Upper lobe of right lung (tissue), 1 donor: Measurements from ENCODE around the gene CCDC171. TPM values are rescaled to one million over a fixed set of nuclear protein-coding genes. Genes with fewer than 3 reads are reported as not detected.

Experiments used
- ATAC-seq: fragments of 200-7000 bp; cut with Tn5 transposase; one replicate; pipeline ENCODE4 v1.9.1; 2020; ENCODE audit warnings: mild to moderate bottlenecking, moderate library complexity
- DNase-seq: peaks from one replicate; pipeline ENCODE4 v3.0.0-alpha.2; 2020
- H3K27ac ChIP-seq: fragments of 200-600 bp; one replicate; pipeline ENCODE4 v1.8.0; 2022
- H3K27me3 ChIP-seq: fragments of 200-600 bp; one replicate; pipeline ENCODE4 v1.8.0; 2022; ENCODE audit warnings: mild to moderate bottlenecking
- H3K36me3 ChIP-seq: fragments of 200-600 bp; one replicate; pipeline ENCODE4 v1.8.0; 2022
- H3K4me1 ChIP-seq: fragments of 200-600 bp; one replicate; pipeline ENCODE4 v1.8.0; 2022
- H3K4me3 ChIP-seq: fragments of 200-600 bp; one replicate; pipeline ENCODE4 v1.8.0; 2022; ENCODE audit warnings: mild to moderate bottlenecking
- H3K9me3 ChIP-seq: fragments of 200-600 bp; one replicate; pipeline ENCODE4 v1.8.0; 2022
- CTCF ChIP-seq: fragments of 200-600 bp; IDR thresholded peaks from one replicate; pipeline ENCODE4 v1.8.0; 2022; ENCODE audit warnings: antibody characterized with exemption
- intact Hi-C: fragments of 100-400 bp; cut with DNase I; formaldehyde crosslinking; loops from one replicate; pipeline ENCODE4 v1.11.0; 2022
- total RNA-seq: library from RNA; stranded (reverse); fragmentation: NEBNext Ultra II Directional; extraction: Animal tissue kit (Norgen Biotek cat#: 25700); gene quantifications from one replicate; pipeline ENCODE4 v1.2.1, GENCODE V29; 2021
- donor health status: DM: no; HTN: yes; CAD: no; lungs with severe emphysema.

CCDC171 gene
- total RNA-seq, 1 donor from 2014 or later, result 3.0 TPM

- intact Hi-C loops, result no loop called here
- no peaks in the 10 kb centered on the region for H3K9me3 ChIP-seq
- TF ChIP-seq CTCF, result no peak
- ATAC-seq, result no peak
- no peak overlapping the region for H3K4me3 ChIP-seq
- H3K27me3 ChIP-seq, result no peaks in the 10 kb centered on the region
- H3K27ac ChIP-seq, result no peak overlapping the region
- no peaks in the 10 kb centered on the region for H3K36me3 ChIP-seq
- no peaks in the 10 kb centered on the region for H3K4me1 ChIP-seq
- no peak for DNase-seq
These were observed 159.1 kb downstream of the CCDC171 start for GRCh38 chr9:15711931-15712330.

- intact Hi-C loops, result no loop called here
- no peak overlapping the region for H3K4me3 ChIP-seq
These were observed 161.9 kb downstream of the CCDC171 start for GRCh38 chr9:15714746-15715145.

GRCh38 chr9:15717290-15717967 lies 164.6 kb downstream of the CCDC171 start:
- H3K4me1 ChIP-seq, result no peaks in the 10 kb centered on the region
- ATAC-seq, result no peak
- no peaks in the 10 kb centered on the region for H3K36me3 ChIP-seq
- no peak overlapping the region for H3K4me3 ChIP-seq
- H3K27me3 ChIP-seq, result no peaks in the 10 kb centered on the region
- no peak overlapping the region for H3K27ac ChIP-seq
- H3K9me3 ChIP-seq, result no peaks in the 10 kb centered on the region
- DNase-seq, result no peak
- no peak for TF ChIP-seq CTCF
- intact Hi-C loops, result no loop called here

More at GRCh38 chr9:15714746-15715145, 161.9 kb downstream of the CCDC171 start:
- no peak for TF ChIP-seq CTCF
- DNase-seq, result no peak
- H3K27me3 ChIP-seq, result no peaks in the 10 kb centered on the region
- ATAC-seq, result no peak
- H3K9me3 ChIP-seq, result no peaks in the 10 kb centered on the region
- H3K4me1 ChIP-seq, result no peaks in the 10 kb centered on the region
- no peak overlapping the region for H3K27ac ChIP-seq
- no peaks in the 10 kb centered on the region for H3K36me3 ChIP-seq

GRCh38 chr9:15718423-15718822 lies 165.6 kb downstream of the CCDC171 start:
- no peak overlapping the region for H3K27ac ChIP-seq
- no peaks in the 10 kb centered on the region for H3K9me3 ChIP-seq
- no peaks in the 10 kb centered on the region for H3K27me3 ChIP-seq
- H3K4me3 ChIP-seq, result no peak overlapping the region
- no peaks in the 10 kb centered on the region for H3K36me3 ChIP-seq
- ATAC-seq (no peak), DNase-seq (no peak)
- no peak for TF ChIP-seq CTCF
- intact Hi-C loops, result no loop called here
- no peaks in the 10 kb centered on the region for H3K4me1 ChIP-seq

- Histone ChIP-seq H3K36me3 (no peaks in the 10 kb centered on the region), H3K9me3 (no peaks in the 10 kb centered on the region), H3K27me3 (no peaks in the 10 kb centered on the region), H3K4me3 (no peak overlapping the region), H3K4me1 (no peaks in the 10 kb centered on the region), H3K27ac (no peak overlapping the region)
- ATAC-seq (no peak), DNase-seq (no peak)
- TF ChIP-seq CTCF, result no peak
- intact Hi-C loops, result no loop called here
These were observed 168.0 kb downstream of the CCDC171 start for GRCh38 chr9:15720861-15721260.

- no peaks in the 10 kb centered on the region for H3K27me3 ChIP-seq
- no peak for TF ChIP-seq CTCF
- no peak overlapping the region for H3K4me3 ChIP-seq
- DNase-seq (no peak), ATAC-seq (no peak)
- no peaks in the 10 kb centered on the region for H3K36me3 ChIP-seq
- H3K4me1 ChIP-seq, result no peaks in the 10 kb centered on the region
- intact Hi-C loops, result no loop called here
- H3K27ac ChIP-seq, result no peak overlapping the region
- no peaks in the 10 kb centered on the region for H3K9me3 ChIP-seq
These were observed 170.0 kb downstream of the CCDC171 start for GRCh38 chr9:15722888-15723287.
